Stomach (tissue), 9 donors: ENCODE measurements around the gene NEDD4L. TPM values are rescaled to one million over a fixed set of nuclear protein-coding genes. Genes with fewer than 3 reads are reported as not detected.

ENCODE experiments used
- DNase-seq, 2 donors: peaks; one replicate each; pipeline versions ENCODE4 v3.0.0 to v3.0.0-alpha.2; 2013 to 2019
- H3K27ac ChIP-seq, 5 donors: fragments of 200-600 bp in 4 of 5; sonication (generic) in 4 of 5; one replicate each; pipeline ENCODE4 v1.5.1; 2013 to 2019; ENCODE audit warnings: mild to moderate bottlenecking in 1 of 5, moderate library complexity in 1 of 5
- H3K27me3 ChIP-seq, 3 donors: fragments of 200-600 bp; sonication (generic); one replicate each; pipeline ENCODE4 v1.5.1; 2017 to 2019; ENCODE audit warnings: mixed run types in 1 of 3
- H3K36me3 ChIP-seq, 4 donors: fragments of 200-600 bp; sonication (generic); 1 replicate in 3 of 4; 2 replicates in 1 of 4; pipeline ENCODE4 v1.5.1; 2016 to 2019
- H3K4me1 ChIP-seq, 4 donors: fragments of 200-600 bp; sonication (generic); one replicate each; pipeline ENCODE4 v1.5.1; 2016 to 2019
- H3K4me3 ChIP-seq, 4 donors: fragments of 200-600 bp; sonication (generic) in 3 of 4; one replicate each; pipeline ENCODE4 v1.5.1; 2016 to 2019; ENCODE audit warnings: mild to moderate bottlenecking in 1 of 4
- H3K9me3 ChIP-seq, 4 donors: fragments of 200-600 bp; sonication (generic); one replicate each; pipeline ENCODE4 v1.5.1; 2016 to 2019
- CTCF ChIP-seq, 7 experiments: fragments of 450-650 bp in 4 of 7; fragments of 200-600 bp in 3 of 7; sonication (generic) in 3 of 7; IDR thresholded peaks; one replicate each; pipeline ENCODE4 v1.5.1; 2016 to 2019; ENCODE audit warnings: antibody characterized with exemption in 7 of 7, control low read depth in 2 of 7, mild to moderate bottlenecking in 1 of 7
- EP300 ChIP-seq: sonication (generic); formaldehyde crosslinking; IDR thresholded peaks from one replicate; pipeline ENCODE4 v1.6.1; 2017; ENCODE audit warnings: antibody characterized with exemption
- POLR2A ChIP-seq, 4 donors: fragments of 450-650 bp; IDR thresholded peaks; one replicate each; pipeline ENCODE4 v1.6.1; 2016; ENCODE audit warnings: antibody characterized with exemption in 4 of 4, control low read depth in 2 of 4, mild to moderate bottlenecking in 1 of 4, moderate library complexity in 1 of 4
- POLR2AphosphoS5 ChIP-seq, 3 donors: sonication (generic); formaldehyde crosslinking; IDR thresholded peaks; one replicate each; pipeline ENCODE4 v1.6.1; 2016; ENCODE audit warnings: antibody characterized with exemption in 3 of 3
- WGBS, 5 donors: extraction: QIAGEN DNeasy Blood & Tissue Kit in 3 of 5; methylation state at CpG; one replicate each; pipeline versions ENCODE4 v1.1.5 to v1.1.7; 2013 to 2018; 5-methylcytosine and 5-hydroxymethylcytosine counted together
- intact Hi-C: fragments of 100-400 bp; cut with DNase I; formaldehyde crosslinking; loops from one replicate; pipeline ENCODE4 v1.15.1; 2023; ENCODE audit warnings: low total_unique reads
- polyA plus RNA-seq, 3 donors: library from polyadenylated mRNA; stranded (reverse); fragments of 200-250 nt; gene quantifications; one replicate each; pipeline ENCODE4 v1.2.3, GENCODE V29; 2013
- total RNA-seq, 5 donors: library from RNA; depleted of rRNA; stranded (reverse); fragments of >200 nt; gene quantifications; one replicate each; pipeline versions ENCODE4 v1.1.0 to v1.2.3, GENCODE V29; 2014 to 2016
- donor health status: healthy with polysubstance abuse.
- donor health status: Bipolar disorder and iron deficiency.
- donor health status: healthy.

The NEDD4L gene
- total and polyA plus RNA-seq, 8 donors: 46.1 to 315 (median 129) TPM

GRCh38 chr18:58152891-58153290 lies 108.9 kb downstream of the NEDD4L start:
- 92 to 96% (median 95%) methylated on average over 3 of the region's 3 CpGs for WGBS, 5 donors
- no peak overlapping the region for H3K27ac ChIP-seq
- H3K4me1 ChIP-seq: peaks cover 6 to 32% (median 27%) of the 10 kb centered on the region in 4 donors
- H3K9me3 ChIP-seq: no peaks in the 10 kb centered on the region
- no peak for DNase-seq
- H3K27me3 ChIP-seq: no peaks in the 10 kb centered on the region
- intact Hi-C loops: no loop called here
- H3K4me3 ChIP-seq: no peak overlapping the region
- no peak for TF ChIP-seq POLR2AphosphoS5 (IDR thresholded peaks at IDR 0.05)
- no peak for TF ChIP-seq EP300
- TF ChIP-seq POLR2A (IDR thresholded peaks at IDR 0.05): no peak
- no peak for TF ChIP-seq CTCF (IDR thresholded peaks at IDR 0.05)
- H3K36me3 ChIP-seq: no peaks in the 10 kb centered on the region

GRCh38 chr18:58156516-58156915 lies 112.5 kb downstream of the NEDD4L start:
- WGBS, 5 donors: 69 to 81% (median 71%) methylated on average over 9 of the region's 9 CpGs
- Histone ChIP-seq H3K4me3 (no peak overlapping the region), H3K36me3 (no peaks in the 10 kb centered on the region), H3K27me3 (no peaks in the 10 kb centered on the region), H3K27ac (no peak overlapping the region), H3K4me1 (peaks cover 0 to 26% (median 14%) of the 10 kb centered on the region in 4 donors), H3K9me3 (no peaks in the 10 kb centered on the region)
- no peak for TF ChIP-seq POLR2A (IDR thresholded peaks at IDR 0.05)
- no peak for TF ChIP-seq POLR2AphosphoS5 (IDR thresholded peaks at IDR 0.05)
- TF ChIP-seq CTCF (IDR thresholded peaks at IDR 0.05): no peak
- no peak for TF ChIP-seq EP300
- no peak for DNase-seq
- intact Hi-C loops: no loop called here

- Histone ChIP-seq H3K36me3 (no peaks in the 10 kb centered on the region), H3K4me3 (no peak overlapping the region), H3K27ac (no peak overlapping the region), H3K9me3 (no peaks in the 10 kb centered on the region), H3K4me1 (peaks cover 4 to 32% (median 17%) of the 10 kb centered on the region in 4 donors), H3K27me3 (no peaks in the 10 kb centered on the region)
- TF ChIP-seq POLR2AphosphoS5 (IDR thresholded peaks at IDR 0.05) (no peak), EP300 (no peak), CTCF (IDR thresholded peaks at IDR 0.05) (no peak), POLR2A (IDR thresholded peaks at IDR 0.05) (no peak)
- DNase-seq: no peak
- intact Hi-C loops: no loop called here
- WGBS, 5 donors: 55 to 80% (median 68%) methylated on average over 3 of the region's 3 CpGs
Measured at GRCh38 chr18:58157237-58157636, 113.2 kb downstream of the NEDD4L start.

- intact Hi-C loops: no loop called here
- Histone ChIP-seq H3K9me3 (no peaks in the 10 kb centered on the region), H3K27ac (no peak overlapping the region), H3K4me3 (no peak overlapping the region), H3K27me3 (no peaks in the 10 kb centered on the region), H3K36me3 (no peaks in the 10 kb centered on the region), H3K4me1 (peaks cover 4 to 34% (median 19%) of the 10 kb centered on the region in 4 donors)
- DNase-seq: no peak
- TF ChIP-seq EP300 (no peak), CTCF (IDR thresholded peaks at IDR 0.05) (no peak), POLR2AphosphoS5 (IDR thresholded peaks at IDR 0.05) (no peak), POLR2A (IDR thresholded peaks at IDR 0.05) (no peak)
- WGBS, 5 donors: 85 to 94% (median 88%) methylated on average over 1 of the region's 1 CpG
Measured at GRCh38 chr18:58158008-58158407, 114.0 kb downstream of the NEDD4L start.
